Gastrocnemius medialis (tissue), 4 donors: ENCODE data around the gene TRIM24. TPM values are rescaled to one million over a fixed set of nuclear protein-coding genes. Genes with fewer than 3 reads are reported as not detected.

Source experiments
- ATAC-seq, 2 donors: fragments of 150-250 bp; one replicate each; pipeline ENCODE4 v1.9.1; 2016
- DNase-seq, 2 donors: peaks; one replicate each; pipeline ENCODE4 v3.0.0-alpha.2; 2019
- H3K27ac ChIP-seq, 4 donors: fragments of 200-600 bp; sonication (generic); 1 replicate in 1 of 4; 2 replicates in 3 of 4; pipeline ENCODE4 v1.5.1; 2016 to 2018; ENCODE audit warnings: mild to moderate bottlenecking in 2 of 4, moderate library complexity in 1 of 4
- H3K27me3 ChIP-seq, 3 donors: fragments of 200-600 bp; sonication (generic) in 2 of 3; 1 replicate in 1 of 3; 2 replicates in 2 of 3; pipeline versions ENCODE4 v1.5.1 to v1.6.0; 2016 to 2019; ENCODE audit warnings: mild to moderate bottlenecking in 1 of 3, moderate library complexity in 1 of 3
- H3K36me3 ChIP-seq, 2 donors: fragments of 200-600 bp; sonication (generic) in 1 of 2; one replicate each; pipeline ENCODE4 v1.5.1; 2017 to 2018
- H3K4me1 ChIP-seq, 2 donors: fragments of 200-600 bp; sonication (generic) in 1 of 2; one replicate each; pipeline ENCODE4 v1.5.1; 2016 to 2017; ENCODE audit warnings: mild to moderate bottlenecking in 2 of 2
- H3K4me3 ChIP-seq, 4 donors: fragments of 200-600 bp; sonication (generic) in 3 of 4; 1 replicate in 1 of 4; 2 replicates in 3 of 4; pipeline ENCODE4 v1.5.1; 2016 to 2019; ENCODE audit warnings: mild to moderate bottlenecking in 2 of 4
- H3K9me3 ChIP-seq, 3 donors: fragments of 200-600 bp; sonication (generic) in 2 of 3; 1 replicate in 1 of 3; 2 replicates in 2 of 3; pipeline ENCODE4 v1.5.1; 2016 to 2019
- POLR2A ChIP-seq, 2 donors: fragments of 450-650 bp; IDR thresholded peaks; one replicate each; pipeline ENCODE4 v1.6.1; 2017; ENCODE audit warnings: antibody characterized with exemption in 2 of 2, mild to moderate bottlenecking in 2 of 2, moderate library complexity in 2 of 2
- in situ Hi-C, 4 donors: fragments of 200-750 bp; cut with MboI; loops; one replicate each; pipeline versions ENCODE4 v1.15.0 to v1.8.0; 2017; ENCODE audit warnings: low sequenced_read_pairs in 4 of 4
- intact Hi-C: fragments of 100-400 bp; cut with DNase I; formaldehyde crosslinking; loops from one replicate; pipeline ENCODE4 v1.15.1; 2023; ENCODE audit warnings: low total_unique reads
- total RNA-seq, 4 donors: library from RNA; depleted of rRNA; stranded (reverse); fragments of >200 nt; gene quantifications; one replicate each; pipeline versions ENCODE4 v1.1.0 to v1.2.3, GENCODE V29; 2016
- TF ChIP-seq, protein P1 (sequence below), 5 experiments: fragments of 450-650 bp in 3 of 5; fragments of 200-600 bp in 2 of 5; sonication (generic) in 2 of 5; IDR thresholded peaks in 4 of 5; conservative IDR thresholded peaks in 1 of 5; 1 replicate in 4 of 5; 2 replicates in 1 of 5; pipeline ENCODE4 v1.5.1; 2016 to 2019; ENCODE audit warnings: antibody characterized with exemption in 5 of 5, mild to moderate bottlenecking in 3 of 5, moderate library complexity in 3 of 5

Gene TRIM24
- total RNA-seq, 4 donors from 2014 or later, result 17.1 to 26.5 (median 20.0) TPM

DNA sequence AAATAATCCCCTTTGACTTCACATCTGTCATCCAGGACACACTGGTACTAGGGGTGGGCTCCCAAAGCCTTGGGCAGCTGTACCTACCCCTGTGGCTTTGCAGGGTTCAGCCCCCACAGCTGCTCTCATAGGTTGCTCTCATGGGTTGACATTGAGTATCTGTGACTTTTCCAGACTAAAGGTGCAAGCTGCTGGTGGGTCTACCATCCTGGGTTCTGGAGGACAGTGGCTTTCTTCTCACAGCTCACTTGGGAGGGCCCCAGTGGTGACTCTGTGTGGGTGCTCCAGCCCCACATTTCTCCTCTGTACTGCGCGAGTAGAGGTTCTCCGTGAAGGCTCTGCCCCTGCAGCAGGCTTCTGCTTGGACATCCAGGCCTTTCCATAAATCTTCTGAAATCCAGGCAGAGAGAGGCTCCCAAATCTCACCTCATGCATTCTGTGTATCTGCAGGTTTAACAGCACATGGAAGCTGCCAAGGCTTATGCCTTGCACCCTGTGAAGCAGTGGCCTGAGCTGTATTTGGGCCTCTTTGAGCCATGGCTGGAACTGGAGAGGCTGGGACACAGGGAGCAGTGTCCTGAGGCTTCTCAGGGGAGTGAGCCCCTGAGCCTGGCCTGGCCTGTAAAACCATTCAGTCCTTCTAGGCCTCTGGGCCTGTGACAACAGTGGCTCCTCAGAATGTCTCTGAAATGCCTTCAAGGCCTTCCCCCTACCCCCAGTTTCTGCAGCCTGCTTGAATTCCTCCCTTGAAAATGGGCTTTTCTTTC, 52.2 kb downstream of the TRIM24 start:
- ATAC-seq, result no peak
- Histone ChIP-seq H3K4me3 (no peak overlapping the region), H3K4me1 (peaks cover 10 to 23% of the 10 kb centered on the region in 2 donors), H3K9me3 (no peaks in the 10 kb centered on the region), H3K27me3 (no peaks in the 10 kb centered on the region), H3K36me3 (peaks cover 0 to 6% of the 10 kb centered on the region in 2 donors), H3K27ac (peak overlapping the region in 1 of 4 donors; percentile 25)
- in situ Hi-C loops, result no loop called here
- TF ChIP-seq POLR2A (IDR thresholded peaks at IDR 0.05), result no peak
- TF ChIP-seq, protein P1, sequence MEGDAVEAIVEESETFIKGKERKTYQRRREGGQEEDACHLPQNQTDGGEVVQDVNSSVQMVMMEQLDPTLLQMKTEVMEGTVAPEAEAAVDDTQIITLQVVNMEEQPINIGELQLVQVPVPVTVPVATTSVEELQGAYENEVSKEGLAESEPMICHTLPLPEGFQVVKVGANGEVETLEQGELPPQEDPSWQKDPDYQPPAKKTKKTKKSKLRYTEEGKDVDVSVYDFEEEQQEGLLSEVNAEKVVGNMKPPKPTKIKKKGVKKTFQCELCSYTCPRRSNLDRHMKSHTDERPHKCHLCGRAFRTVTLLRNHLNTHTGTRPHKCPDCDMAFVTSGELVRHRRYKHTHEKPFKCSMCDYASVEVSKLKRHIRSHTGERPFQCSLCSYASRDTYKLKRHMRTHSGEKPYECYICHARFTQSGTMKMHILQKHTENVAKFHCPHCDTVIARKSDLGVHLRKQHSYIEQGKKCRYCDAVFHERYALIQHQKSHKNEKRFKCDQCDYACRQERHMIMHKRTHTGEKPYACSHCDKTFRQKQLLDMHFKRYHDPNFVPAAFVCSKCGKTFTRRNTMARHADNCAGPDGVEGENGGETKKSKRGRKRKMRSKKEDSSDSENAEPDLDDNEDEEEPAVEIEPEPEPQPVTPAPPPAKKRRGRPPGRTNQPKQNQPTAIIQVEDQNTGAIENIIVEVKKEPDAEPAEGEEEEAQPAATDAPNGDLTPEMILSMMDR (IDR thresholded peaks at IDR 0.05 in 4 of 5, conservative IDR thresholded peaks at IDR 0.05 in 1 of 5), result no peak
- intact Hi-C loops, result no loop called here
- DNase-seq, result no peak

DNA sequence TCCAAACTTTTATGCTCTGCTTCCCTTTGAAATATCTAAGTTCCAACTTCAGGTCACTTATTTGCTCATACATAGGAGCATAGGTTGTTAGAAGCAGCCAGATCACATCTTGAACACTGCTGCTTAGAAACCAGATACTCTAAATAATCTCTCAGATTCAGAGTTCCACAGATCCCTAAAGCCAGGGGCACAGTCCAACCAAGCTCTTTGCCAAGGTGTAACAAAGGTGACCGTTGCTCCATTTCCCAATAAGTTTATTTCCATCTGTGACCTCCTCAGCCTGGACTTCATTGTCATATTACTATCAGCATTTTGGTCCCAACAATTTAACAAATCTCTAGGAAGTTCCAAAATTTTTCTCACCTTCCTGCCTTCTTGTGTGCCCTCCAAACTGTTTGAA, 52.8 kb downstream of the TRIM24 start:
- peak in 1 of 2 donors; percentile 60 for ATAC-seq
- peaks cover 0 to 6% of the 10 kb centered on the region in 2 donors for H3K36me3 ChIP-seq
- H3K27me3 ChIP-seq, result no peaks in the 10 kb centered on the region
- intact Hi-C loops, result no loop called here
- in situ Hi-C loops, result no loop called here
- H3K27ac ChIP-seq, result peak overlapping the region in 2 of 4 donors; percentile 25 to 32
- peaks cover 10 to 23% of the 10 kb centered on the region in 2 donors for H3K4me1 ChIP-seq
- DNase-seq, result no peak
- TF ChIP-seq POLR2A (IDR thresholded peaks at IDR 0.05), result no peak
- TF ChIP-seq, protein P1 (IDR thresholded peaks at IDR 0.05 in 4 of 5, conservative IDR thresholded peaks at IDR 0.05 in 1 of 5), result no peak
- no peak overlapping the region for H3K4me3 ChIP-seq
- no peaks in the 10 kb centered on the region for H3K9me3 ChIP-seq

DNA sequence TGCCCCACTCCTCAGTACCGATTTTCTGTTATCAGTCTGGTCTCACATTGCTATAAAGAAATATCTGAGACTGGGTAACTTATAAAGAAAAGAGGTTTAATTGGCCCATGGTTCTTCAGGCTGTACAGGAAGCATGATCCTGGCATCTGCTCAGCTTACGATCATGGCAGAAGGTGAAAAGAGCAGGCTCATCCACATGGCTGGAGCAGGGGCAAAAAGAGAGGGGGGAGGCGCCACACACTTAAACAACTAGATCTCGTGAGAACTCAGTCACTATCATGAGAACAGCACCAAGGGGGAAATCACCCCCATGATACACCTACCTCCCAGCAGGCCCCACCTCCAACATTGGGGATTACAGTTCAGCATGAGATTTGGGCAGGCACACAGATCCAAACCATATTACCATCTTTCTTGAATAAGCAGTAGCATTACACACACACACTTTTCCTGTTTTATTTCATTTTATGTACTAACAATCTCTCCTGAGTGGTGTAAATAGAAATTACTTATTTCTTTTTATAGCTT, 53.3 kb downstream of the TRIM24 start:
- no peak overlapping the region for H3K4me3 ChIP-seq
- H3K27me3 ChIP-seq, result no peaks in the 10 kb centered on the region
- H3K36me3 ChIP-seq, result peaks cover 0 to 6% of the 10 kb centered on the region in 2 donors
- peaks cover 10 to 23% of the 10 kb centered on the region in 2 donors for H3K4me1 ChIP-seq
- DNase-seq, result no peak
- no peak for TF ChIP-seq POLR2A (IDR thresholded peaks at IDR 0.05)
- TF ChIP-seq, protein P1 (IDR thresholded peaks at IDR 0.05 in 4 of 5, conservative IDR thresholded peaks at IDR 0.05 in 1 of 5), result no peak
- H3K27ac ChIP-seq, result peak overlapping the region in 2 of 4 donors; percentile 25 to 32
- no peak for ATAC-seq
- intact Hi-C loops, result no loop called here
- in situ Hi-C loops, result no loop called here
- no peaks in the 10 kb centered on the region for H3K9me3 ChIP-seq

DNA sequence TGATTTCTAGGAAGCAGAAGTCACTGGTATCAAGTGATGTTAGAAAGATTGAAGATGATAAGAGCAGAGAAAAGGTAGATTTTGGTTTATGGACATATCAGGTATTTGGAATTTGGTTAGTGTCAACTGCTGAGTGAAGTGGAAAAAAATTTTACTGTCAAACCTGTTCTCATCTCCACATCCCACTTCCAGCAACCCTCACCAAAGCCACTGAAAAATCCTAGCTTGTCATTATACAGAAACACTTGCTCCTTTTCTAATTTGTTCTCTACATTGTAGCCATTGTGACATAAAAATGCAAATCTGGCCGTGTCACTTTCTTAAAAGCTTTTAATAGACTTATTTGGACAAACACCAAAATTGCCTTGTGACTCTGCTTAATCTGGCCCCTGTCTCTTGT, 54.0 kb downstream of the TRIM24 start:
- no peaks in the 10 kb centered on the region for H3K27me3 ChIP-seq
- H3K36me3 ChIP-seq, result peaks cover 0 to 9% of the 10 kb centered on the region in 2 donors
- intact Hi-C loops, result no loop called here
- DNase-seq (no peak), ATAC-seq (peak in 1 of 2 donors; percentile 23)
- H3K9me3 ChIP-seq, result no peaks in the 10 kb centered on the region
- no peak for TF ChIP-seq POLR2A (IDR thresholded peaks at IDR 0.05)
- TF ChIP-seq, protein P1 (IDR thresholded peaks at IDR 0.05 in 4 of 5, conservative IDR thresholded peaks at IDR 0.05 in 1 of 5), result no peak
- peaks cover 10 to 23% of the 10 kb centered on the region in 2 donors for H3K4me1 ChIP-seq
- in situ Hi-C loops, result no loop called here
- no peak overlapping the region for H3K4me3 ChIP-seq
- peak overlapping the region in 3 of 4 donors; percentile 16 to 31 (median 23) for H3K27ac ChIP-seq
